GM19193 (cell line): ENCODE data around the gene SMC5.

ENCODE experiments used
- POLR2A ChIP-seq: IDR thresholded peaks from 4 replicates; pipeline ENCODE4 v1.6.1; 2011; ENCODE audit not compliant: insufficient read depth, insufficient read length; ENCODE audit errors: extremely low read depth

The SMC5 gene

GRCh38 chr9:70260007-70260443, 1.2 kb downstream of the SMC5 start:
- no peak for TF ChIP-seq POLR2A

- TF ChIP-seq POLR2A = no peak
Observed at GRCh38 chr9:70260606-70261005, 1.8 kb downstream of the SMC5 start.

GRCh38 chr9:70261131-70261870, 2.5 kb downstream of the SMC5 start:
- TF ChIP-seq POLR2A = no peak

GRCh38 chr9:70262366-70262765, 3.6 kb downstream of the SMC5 start:
- TF ChIP-seq POLR2A = no peak

- no peak for TF ChIP-seq POLR2A
Observed at GRCh38 chr9:70262948-70263347, 4.2 kb downstream of the SMC5 start.

- no peak for TF ChIP-seq POLR2A
Observed at GRCh38 chr9:70263421-70263820, 4.6 kb downstream of the SMC5 start.

- TF ChIP-seq POLR2A = no peak
Observed at GRCh38 chr9:70278305-70278704, 19.5 kb downstream of the SMC5 start.

GRCh38 chr9:70283848-70284247, 25.1 kb downstream of the SMC5 start:
- no peak for TF ChIP-seq POLR2A

GRCh38 chr9:70285246-70285645, 26.5 kb downstream of the SMC5 start:
- TF ChIP-seq POLR2A = no peak

- TF ChIP-seq POLR2A = no peak
Observed at GRCh38 chr9:70285981-70286598, 27.3 kb downstream of the SMC5 start.

GRCh38 chr9:70290626-70291025, 31.8 kb downstream of the SMC5 start:
- no peak for TF ChIP-seq POLR2A

- TF ChIP-seq POLR2A = no peak
Observed at GRCh38 chr9:70291446-70291845, 32.7 kb downstream of the SMC5 start.

- TF ChIP-seq POLR2A = no peak
Observed at GRCh38 chr9:70292253-70292652, 33.5 kb downstream of the SMC5 start.

- no peak for TF ChIP-seq POLR2A
Observed at GRCh38 chr9:70293214-70293613, 34.4 kb downstream of the SMC5 start.

- no peak for TF ChIP-seq POLR2A
Observed at GRCh38 chr9:70297141-70297540, 38.4 kb downstream of the SMC5 start.

GRCh38 chr9:70298245-70298771, 39.5 kb downstream of the SMC5 start:
- TF ChIP-seq POLR2A = no peak

GRCh38 chr9:70303268-70303667, 44.5 kb downstream of the SMC5 start:
- TF ChIP-seq POLR2A = no peak

- TF ChIP-seq POLR2A = no peak
Observed at GRCh38 chr9:70304810-70305209, 46.0 kb downstream of the SMC5 start.
